ENCODE measurements around the gene ANKRD12.

- TF ChIP-seq CTCF (IDR thresholded peaks at IDR 0.05), result no peak
- TF ChIP-seq POLR2A (IDR thresholded peaks at IDR 0.05), result no peak
- no peak for TF ChIP-seq POLR2AphosphoS5 (IDR thresholded peaks at IDR 0.05; ENCODE audit: insufficient read depth in 1 of 2, low read depth in 1 of 2)
Observed at GRCh38 chr18:9322744-9323143, 186.2 kb downstream of the ANKRD12 start.
